ENCODE results near the gene GTPBP1. TPM values are rescaled to one million over a fixed set of nuclear protein-coding genes. Genes with fewer than 3 reads are reported as not detected.

GTPBP1 gene
- total RNA-seq, 1 donor = 116 TPM

- Histone ChIP-seq H3K4me3 (ENCODE audit: low read length) (no peak overlapping the region), H3K9me3 (ENCODE audit: low read depth, low read length) (no peaks in the 10 kb centered on the region), H3K27me3 (ENCODE audit: insufficient read depth, low read length) (no peaks in the 10 kb centered on the region), H3K4me1 (ENCODE audit: insufficient read depth, low read length) (peaks cover 25% of the 10 kb centered on the region)
These were observed 32.8 kb downstream of the GTPBP1 start for GRCh38 chr22:38738475-38739070.

GRCh38 chr22:38739300-38740055 lies 33.7 kb downstream of the GTPBP1 start:
- no peaks in the 10 kb centered on the region for H3K27me3 ChIP-seq (ENCODE audit: insufficient read depth, low read length)
- no peak overlapping the region for H3K4me3 ChIP-seq (ENCODE audit: low read length)
- no peaks in the 10 kb centered on the region for H3K9me3 ChIP-seq (ENCODE audit: low read depth, low read length)
- peaks cover 21% of the 10 kb centered on the region for H3K4me1 ChIP-seq (ENCODE audit: insufficient read depth, low read length)

GRCh38 chr22:38740116-38740723 lies 34.5 kb downstream of the GTPBP1 start:
- Histone ChIP-seq H3K4me1 (ENCODE audit: insufficient read depth, low read length) (peaks cover 16% of the 10 kb centered on the region), H3K27me3 (ENCODE audit: insufficient read depth, low read length) (no peaks in the 10 kb centered on the region), H3K9me3 (ENCODE audit: low read depth, low read length) (no peaks in the 10 kb centered on the region), H3K4me3 (ENCODE audit: low read length) (no peak overlapping the region)

GRCh38 chr22:38740754-38741153 lies 35.0 kb downstream of the GTPBP1 start:
- Histone ChIP-seq H3K9me3 (ENCODE audit: low read depth, low read length) (no peaks in the 10 kb centered on the region), H3K4me3 (ENCODE audit: low read length) (no peak overlapping the region), H3K4me1 (ENCODE audit: insufficient read depth, low read length) (peaks cover 16% of the 10 kb centered on the region), H3K27me3 (ENCODE audit: insufficient read depth, low read length) (no peaks in the 10 kb centered on the region)

GRCh38 chr22:38741166-38741565 lies 35.4 kb downstream of the GTPBP1 start:
- Histone ChIP-seq H3K4me3 (ENCODE audit: low read length) (no peak overlapping the region), H3K27me3 (ENCODE audit: insufficient read depth, low read length) (no peaks in the 10 kb centered on the region), H3K9me3 (ENCODE audit: low read depth, low read length) (no peaks in the 10 kb centered on the region), H3K4me1 (ENCODE audit: insufficient read depth, low read length) (peaks cover 16% of the 10 kb centered on the region)

GRCh38 chr22:38741576-38741975 lies 35.8 kb downstream of the GTPBP1 start:
- Histone ChIP-seq H3K27me3 (ENCODE audit: insufficient read depth, low read length) (no peaks in the 10 kb centered on the region), H3K4me1 (ENCODE audit: insufficient read depth, low read length) (peaks cover 16% of the 10 kb centered on the region), H3K9me3 (ENCODE audit: low read depth, low read length) (no peaks in the 10 kb centered on the region), H3K4me3 (ENCODE audit: low read length) (no peak overlapping the region)

GRCh38 chr22:38742176-38742942 lies 36.6 kb downstream of the GTPBP1 start:
- Histone ChIP-seq H3K27me3 (ENCODE audit: insufficient read depth, low read length) (no peaks in the 10 kb centered on the region), H3K4me3 (ENCODE audit: low read length) (no peak overlapping the region), H3K4me1 (ENCODE audit: insufficient read depth, low read length) (peaks cover 16% of the 10 kb centered on the region), H3K9me3 (ENCODE audit: low read depth, low read length) (no peaks in the 10 kb centered on the region)

GRCh38 chr22:38744981-38745380 lies 39.2 kb downstream of the GTPBP1 start:
- H3K27me3 ChIP-seq (ENCODE audit: insufficient read depth, low read length) = no peaks in the 10 kb centered on the region
- no peak overlapping the region for H3K4me3 ChIP-seq (ENCODE audit: low read length)
- no peaks in the 10 kb centered on the region for H3K9me3 ChIP-seq (ENCODE audit: low read depth, low read length)
- peaks cover 14% of the 10 kb centered on the region for H3K4me1 ChIP-seq (ENCODE audit: insufficient read depth, low read length)

GRCh38 chr22:38745676-38746460 lies 40.1 kb downstream of the GTPBP1 start:
- Histone ChIP-seq H3K4me1 (ENCODE audit: insufficient read depth, low read length) (peaks cover 23% of the 10 kb centered on the region), H3K9me3 (ENCODE audit: low read depth, low read length) (no peaks in the 10 kb centered on the region), H3K27me3 (ENCODE audit: insufficient read depth, low read length) (no peaks in the 10 kb centered on the region), H3K4me3 (ENCODE audit: low read length) (no peak overlapping the region)

GRCh38 chr22:38748487-38749136 lies 42.9 kb downstream of the GTPBP1 start:
- Histone ChIP-seq H3K4me1 (ENCODE audit: insufficient read depth, low read length) (peaks cover 51% of the 10 kb centered on the region), H3K27me3 (ENCODE audit: insufficient read depth, low read length) (no peaks in the 10 kb centered on the region), H3K4me3 (ENCODE audit: low read length) (no peak overlapping the region), H3K9me3 (ENCODE audit: low read depth, low read length) (no peaks in the 10 kb centered on the region)

GRCh38 chr22:38750104-38750503 lies 44.4 kb downstream of the GTPBP1 start:
- no peaks in the 10 kb centered on the region for H3K27me3 ChIP-seq (ENCODE audit: insufficient read depth, low read length)
- no peaks in the 10 kb centered on the region for H3K9me3 ChIP-seq (ENCODE audit: low read depth, low read length)
- H3K4me3 ChIP-seq (ENCODE audit: low read length) = no peak overlapping the region
- peaks cover 59% of the 10 kb centered on the region for H3K4me1 ChIP-seq (ENCODE audit: insufficient read depth, low read length)

GRCh38 chr22:38750638-38751037 lies 44.9 kb downstream of the GTPBP1 start:
- H3K4me3 ChIP-seq (ENCODE audit: low read length) = no peak overlapping the region

GRCh38 chr22:38751066-38751421 lies 45.3 kb downstream of the GTPBP1 start:
- Histone ChIP-seq H3K4me3 (ENCODE audit: low read length) (peak overlapping the region; percentile 18), H3K4me1 (ENCODE audit: insufficient read depth, low read length) (peaks cover 59% of the 10 kb centered on the region), H3K27me3 (ENCODE audit: insufficient read depth, low read length) (no peaks in the 10 kb centered on the region), H3K9me3 (ENCODE audit: low read depth, low read length) (no peaks in the 10 kb centered on the region)

More at GRCh38 chr22:38750638-38751037, 44.9 kb downstream of the GTPBP1 start:
- Histone ChIP-seq H3K27me3 (ENCODE audit: insufficient read depth, low read length) (no peaks in the 10 kb centered on the region), H3K4me1 (ENCODE audit: insufficient read depth, low read length) (peaks cover 59% of the 10 kb centered on the region), H3K9me3 (ENCODE audit: low read depth, low read length) (no peaks in the 10 kb centered on the region)

Measured in mononuclear cell (primary cell).